H9 (cell line): ENCODE data around the gene ZNF132. TPM values are rescaled to one million over a fixed set of nuclear protein-coding genes. Genes with fewer than 3 reads are reported as not detected.

Experiments used
- DNase-seq: peaks from one replicate; pipeline ENCODE4 v3.0.0-alpha.2; 2017
- H2AFZ ChIP-seq: one replicate; pipeline ENCODE4 v1.6.1; 2013; ENCODE audit warnings: mild to moderate bottlenecking, low read length, control low read depth, moderate library complexity
- H2AK5ac ChIP-seq: 2 replicates; pipeline ENCODE4 v1.6.1; 2013; ENCODE audit warnings: low read length, control low read depth, mixed read lengths; ENCODE audit not compliant: insufficient read length
- H2BK120ac ChIP-seq: one replicate; pipeline ENCODE4 v1.6.1; 2013; ENCODE audit warnings: low read depth, mild to moderate bottlenecking, low read length, control low read depth, inconsistent platforms; ENCODE audit not compliant: poor library complexity, severe bottlenecking
- H2BK12ac ChIP-seq: 2 replicates; pipeline ENCODE4 v1.6.1; 2013; ENCODE audit warnings: low read length, control low read depth, mixed read lengths, low read depth; ENCODE audit not compliant: insufficient read length
- H2BK15ac ChIP-seq: 2 replicates; pipeline ENCODE4 v1.6.1; 2013; ENCODE audit warnings: low read depth, low read length, control low read depth
- H2BK20ac ChIP-seq: one replicate; pipeline ENCODE4 v1.6.1; 2013; ENCODE audit warnings: low read depth, mild to moderate bottlenecking, low read length, control low read depth, inconsistent platforms; ENCODE audit not compliant: poor library complexity, severe bottlenecking
- H2BK5ac ChIP-seq: 2 replicates; pipeline ENCODE4 v1.6.1; 2013; ENCODE audit warnings: low read length, control low read depth, mixed read lengths; ENCODE audit not compliant: insufficient read length
- H3K14ac ChIP-seq: 2 replicates; pipeline ENCODE4 v1.6.1; 2013; ENCODE audit warnings: low read length, control low read depth; ENCODE audit not compliant: insufficient read depth
- H3K18ac ChIP-seq: 2 replicates; pipeline ENCODE4 v1.6.1; 2013; ENCODE audit warnings: low read depth, mild to moderate bottlenecking, mixed read lengths, low read length, control low read depth; ENCODE audit not compliant: insufficient read length
- H3K23ac ChIP-seq: 2 replicates; pipeline ENCODE4 v1.6.1; 2013; ENCODE audit warnings: low read length, control low read depth, mixed read lengths, low read depth; ENCODE audit not compliant: insufficient read length
- H3K23me2 ChIP-seq: 2 replicates; pipeline ENCODE4 v1.6.1; 2013; ENCODE audit warnings: low read depth, mild to moderate bottlenecking, mixed read lengths, low read length, control low read depth; ENCODE audit not compliant: insufficient read length, poor library complexity, severe bottlenecking
- H3K27ac ChIP-seq: 2 replicates; pipeline ENCODE4 v1.5.1; 2013; ENCODE audit warnings: low read length, control low read depth, mixed read lengths, low read depth; ENCODE audit not compliant: insufficient read length
- H3K27me3 ChIP-seq: 2 replicates; pipeline ENCODE4 v1.6.1; 2013; ENCODE audit warnings: low read length, control low read depth, inconsistent platforms; ENCODE audit not compliant: insufficient read depth
- H3K4ac ChIP-seq: 2 replicates; pipeline ENCODE4 v1.6.1; 2013; ENCODE audit warnings: low read depth, mild to moderate bottlenecking, control low read depth, inconsistent platforms, low read length, moderate library complexity
- H3K4me1 ChIP-seq: 2 replicates; pipeline ENCODE4 v1.6.1; 2013; ENCODE audit warnings: low read length, control low read depth, inconsistent platforms; ENCODE audit not compliant: insufficient read depth
- H3K4me2 ChIP-seq: 2 replicates; pipeline ENCODE4 v1.6.1; 2013; ENCODE audit warnings: low read length, control low read depth, mixed read lengths; ENCODE audit not compliant: insufficient read length, insufficient read depth
- H3K56ac ChIP-seq: 2 replicates; pipeline ENCODE4 v1.6.1; 2013; ENCODE audit warnings: low read depth, mild to moderate bottlenecking, mixed read lengths, low read length, control low read depth; ENCODE audit not compliant: insufficient read length
- H3K79me1 ChIP-seq: 2 replicates; pipeline ENCODE4 v1.6.1; 2013; ENCODE audit warnings: low read depth, mild to moderate bottlenecking, moderate library complexity, low read length, control low read depth, inconsistent platforms; ENCODE audit not compliant: insufficient read depth, poor library complexity, severe bottlenecking
- H3K79me2 ChIP-seq: 2 replicates; pipeline ENCODE4 v1.6.1; 2013; ENCODE audit warnings: low read length, control low read depth, inconsistent platforms; ENCODE audit not compliant: insufficient read depth
- H3K9ac ChIP-seq: 2 replicates; pipeline ENCODE4 v1.6.1; 2013; ENCODE audit warnings: low read length, control low read depth, mixed read lengths; ENCODE audit not compliant: insufficient read length; ENCODE audit errors: extremely low read depth
- H3K9me3 ChIP-seq: one replicate; pipeline ENCODE4 v1.6.1; 2013; ENCODE audit warnings: low read depth, low read length, inconsistent platforms; ENCODE audit not compliant: control insufficient read depth
- H3T11ph ChIP-seq: one replicate; pipeline ENCODE4 v1.6.1; 2013; ENCODE audit warnings: mild to moderate bottlenecking, low read length, control low read depth, inconsistent platforms
- H4K20me1 ChIP-seq: one replicate; pipeline ENCODE4 v1.6.1; 2013; ENCODE audit not compliant: control insufficient read depth, insufficient read length, insufficient read depth
- H4K5ac ChIP-seq: 2 replicates; pipeline ENCODE4 v1.6.1; 2013; ENCODE audit warnings: low read depth, mild to moderate bottlenecking, mixed read lengths, low read length, control low read depth; ENCODE audit not compliant: insufficient read length
- H4K8ac ChIP-seq: replicated peaks from 2 replicates; pipeline ENCODE4 v1.6.1; 2013; ENCODE audit warnings: low read length, control low read depth, mixed read lengths, low read depth; ENCODE audit not compliant: insufficient read length
- H4K91ac ChIP-seq: 2 replicates; pipeline ENCODE4 v1.6.1; 2013; ENCODE audit warnings: low read depth, mild to moderate bottlenecking, moderate library complexity, mixed read lengths, low read length, control low read depth; ENCODE audit not compliant: insufficient read length
- H3K27ac Mint-ChIP-seq, 3 experiments: 2 replicates in 2 of 3; 3 replicates in 1 of 3; pipeline ENCODE4 v1.8.0; 2020 to 2021; ENCODE audit warnings: mixed read lengths in 3 of 3, mild to moderate bottlenecking in 1 of 3, moderate library complexity in 1 of 3
- H3K27me3 Mint-ChIP-seq: 2 replicates; pipeline ENCODE4 v1.8.0; 2021; ENCODE audit warnings: low read depth, mild to moderate bottlenecking, moderate library complexity, mixed read lengths
- H3K36me3 Mint-ChIP-seq, 3 experiments: 2 replicates in 2 of 3; 3 replicates in 1 of 3; pipeline ENCODE4 v1.8.0; 2020 to 2021; ENCODE audit warnings: low read depth in 3 of 3, mixed read lengths in 3 of 3; ENCODE audit not compliant: insufficient read depth in 1 of 3
- H3K4me1 Mint-ChIP-seq, 2 experiments: 2 replicates each; pipeline ENCODE4 v1.8.0; 2020; ENCODE audit warnings: mixed read lengths in 2 of 2
- H3K4me3 Mint-ChIP-seq, 2 experiments: 2 replicates in 1 of 2; 3 replicates in 1 of 2; pipeline ENCODE4 v1.8.0; 2020 to 2021; ENCODE audit warnings: mild to moderate bottlenecking in 2 of 2, mixed read lengths in 2 of 2, moderate library complexity in 1 of 2
- H3K9me3 Mint-ChIP-seq, 2 experiments: 2 replicates in 1 of 2; 3 replicates in 1 of 2; pipeline ENCODE4 v1.8.0; 2020; ENCODE audit warnings: mild to moderate bottlenecking in 2 of 2, mixed read lengths in 2 of 2, moderate library complexity in 1 of 2
- WGBS: extraction: QIAGEN DNeasy Blood & Tissue Kit; methylation state at CpG from one replicate; pipeline ENCODE4 v1.1.7; 2013; ENCODE audit warnings: missing lambda C conversion rate, low lambda C conversion rate, mixed read lengths; ENCODE audit not compliant: insufficient read length; ENCODE audit errors: extremely low coverage; 5-methylcytosine and 5-hydroxymethylcytosine counted together
- total RNA-seq: library from RNA; stranded (reverse); gene quantifications from 2 replicates; pipeline ENCODE4 v1.2.1, GENCODE V29; 2021
- TF ChIP-seq, protein P1 (sequence below): fragments of 200-600 bp; sonication (generic); conservative IDR thresholded peaks from 3 replicates; pipeline ENCODE4 v1.8.0; 2021; ENCODE audit warnings: antibody characterized with exemption, mild to moderate bottlenecking

Gene ZNF132
- total RNA-seq, 1 experiment from 2014 or later, result 0.24 TPM

GRCh38 chr19:58417071-58417470, 22.9 kb downstream of the ZNF132 start:
- no peak overlapping the region for H3K4me3 Mint-ChIP-seq

More at GRCh38 chr19:58417071-58417470, 22.9 kb downstream of the ZNF132 start:
- H3K27ac Mint-ChIP-seq, result no peak overlapping the region
- Histone ChIP-seq H3T11ph (no peak overlapping the region), H3K4ac (no peak overlapping the region), H3K9ac (no peak overlapping the region), H3K18ac (no peak overlapping the region), H4K8ac (no peak overlapping the region), H3K23ac (no peak overlapping the region), H3K9me3 (no peaks in the 10 kb centered on the region), H3K14ac (no peak overlapping the region), H3K27me3 (no peaks in the 10 kb centered on the region), H3K4me2 (no peak overlapping the region), H2BK15ac (no peak overlapping the region), H2BK120ac (no peak overlapping the region), H2BK12ac (no peak overlapping the region), H4K5ac (no peak overlapping the region), H4K20me1 (no peaks in the 10 kb centered on the region), H3K23me2 (no peaks in the 10 kb centered on the region), H2AK5ac (no peak overlapping the region), H3K79me1 (no peaks in the 10 kb centered on the region), H3K79me2 (no peaks in the 10 kb centered on the region), H2AFZ (no peak overlapping the region), H3K27ac (no peak overlapping the region), H2BK20ac (no peak overlapping the region), H3K4me1 (no peaks in the 10 kb centered on the region), H4K91ac (no peak overlapping the region), H2BK5ac (no peak overlapping the region), H3K56ac (no peak overlapping the region)
- WGBS, result no CpG with 5 or more reads among the region's 7 CpGs
- no peaks in the 10 kb centered on the region for H3K27me3 Mint-ChIP-seq
- no peak for DNase-seq
- TF ChIP-seq, protein P1, sequence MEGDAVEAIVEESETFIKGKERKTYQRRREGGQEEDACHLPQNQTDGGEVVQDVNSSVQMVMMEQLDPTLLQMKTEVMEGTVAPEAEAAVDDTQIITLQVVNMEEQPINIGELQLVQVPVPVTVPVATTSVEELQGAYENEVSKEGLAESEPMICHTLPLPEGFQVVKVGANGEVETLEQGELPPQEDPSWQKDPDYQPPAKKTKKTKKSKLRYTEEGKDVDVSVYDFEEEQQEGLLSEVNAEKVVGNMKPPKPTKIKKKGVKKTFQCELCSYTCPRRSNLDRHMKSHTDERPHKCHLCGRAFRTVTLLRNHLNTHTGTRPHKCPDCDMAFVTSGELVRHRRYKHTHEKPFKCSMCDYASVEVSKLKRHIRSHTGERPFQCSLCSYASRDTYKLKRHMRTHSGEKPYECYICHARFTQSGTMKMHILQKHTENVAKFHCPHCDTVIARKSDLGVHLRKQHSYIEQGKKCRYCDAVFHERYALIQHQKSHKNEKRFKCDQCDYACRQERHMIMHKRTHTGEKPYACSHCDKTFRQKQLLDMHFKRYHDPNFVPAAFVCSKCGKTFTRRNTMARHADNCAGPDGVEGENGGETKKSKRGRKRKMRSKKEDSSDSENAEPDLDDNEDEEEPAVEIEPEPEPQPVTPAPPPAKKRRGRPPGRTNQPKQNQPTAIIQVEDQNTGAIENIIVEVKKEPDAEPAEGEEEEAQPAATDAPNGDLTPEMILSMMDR, result no peak
- peaks cover 16 to 20% (median 17%) of the 10 kb centered on the region in 3 experiments for H3K36me3 Mint-ChIP-seq
- no peaks in the 10 kb centered on the region for H3K4me1 Mint-ChIP-seq
- peaks cover 0 to 8% of the 10 kb centered on the region in 2 experiments; a peak in 3 of 5 replicates for H3K9me3 Mint-ChIP-seq
